PFSK-1 (cell line): ENCODE results near the gene GTF2H3.

Experiments
- FOXP2 ChIP-seq: optimal IDR thresholded peaks from 2 replicates; pipeline ENCODE3; 2011; ENCODE audit warnings: borderline replicate concordance, control low read depth, inconsistent platforms; ENCODE audit not compliant: insufficient read depth; ENCODE audit errors: extremely low read length, extremely low read depth
- POLR2AphosphoS5 ChIP-seq: IDR thresholded peaks from 2 replicates; pipeline ENCODE4 v1.6.1; 2012; ENCODE audit warnings: low read depth, mild to moderate bottlenecking, control low read depth, low read length, moderate library complexity
- SIN3A ChIP-seq: IDR thresholded peaks from 2 replicates; pipeline ENCODE4 v1.6.1; 2012; ENCODE audit warnings: mild to moderate bottlenecking, low read length, moderate library complexity, borderline replicate concordance; ENCODE audit not compliant: insufficient read depth
- TAF1 ChIP-seq: IDR thresholded peaks from 2 replicates; pipeline ENCODE4 v1.6.1; 2012; ENCODE audit warnings: low read length, control low read depth, borderline replicate concordance; ENCODE audit not compliant: insufficient read depth
- TF ChIP-seq, protein P1 (sequence below), 2 experiments: IDR thresholded peaks; 2 replicates each; pipeline versions ENCODE4 v1.6.1 to v1.8.0; 2011 to 2012; ENCODE audit warnings: low read depth in 2 of 2, low read length in 2 of 2, control low read depth in 1 of 2, inconsistent platforms in 1 of 2, mild to moderate bottlenecking in 1 of 2, moderate library complexity in 1 of 2; ENCODE audit not compliant: insufficient read depth in 1 of 2

DNA sequence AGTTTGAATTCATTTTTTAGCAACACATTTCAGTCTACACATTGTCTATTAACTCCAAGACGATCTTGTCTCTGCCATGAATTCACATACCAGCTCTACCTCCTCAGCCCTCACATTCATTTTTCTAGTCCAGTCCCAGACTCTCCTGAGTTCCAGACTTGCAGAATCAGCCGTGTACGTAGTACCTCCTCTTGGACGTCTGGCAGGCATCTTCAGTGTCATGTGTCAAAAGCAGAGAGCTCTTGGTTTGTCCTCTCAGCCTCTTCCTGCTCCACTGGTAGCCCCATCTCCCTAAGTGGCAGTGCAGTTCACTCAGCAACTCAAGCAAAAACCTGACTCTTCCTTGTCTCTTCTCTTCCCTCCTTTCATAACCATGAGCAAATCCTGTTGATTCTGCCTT lies 22.8 kb downstream of the GTF2H3 start:
- TF ChIP-seq, protein P1, sequence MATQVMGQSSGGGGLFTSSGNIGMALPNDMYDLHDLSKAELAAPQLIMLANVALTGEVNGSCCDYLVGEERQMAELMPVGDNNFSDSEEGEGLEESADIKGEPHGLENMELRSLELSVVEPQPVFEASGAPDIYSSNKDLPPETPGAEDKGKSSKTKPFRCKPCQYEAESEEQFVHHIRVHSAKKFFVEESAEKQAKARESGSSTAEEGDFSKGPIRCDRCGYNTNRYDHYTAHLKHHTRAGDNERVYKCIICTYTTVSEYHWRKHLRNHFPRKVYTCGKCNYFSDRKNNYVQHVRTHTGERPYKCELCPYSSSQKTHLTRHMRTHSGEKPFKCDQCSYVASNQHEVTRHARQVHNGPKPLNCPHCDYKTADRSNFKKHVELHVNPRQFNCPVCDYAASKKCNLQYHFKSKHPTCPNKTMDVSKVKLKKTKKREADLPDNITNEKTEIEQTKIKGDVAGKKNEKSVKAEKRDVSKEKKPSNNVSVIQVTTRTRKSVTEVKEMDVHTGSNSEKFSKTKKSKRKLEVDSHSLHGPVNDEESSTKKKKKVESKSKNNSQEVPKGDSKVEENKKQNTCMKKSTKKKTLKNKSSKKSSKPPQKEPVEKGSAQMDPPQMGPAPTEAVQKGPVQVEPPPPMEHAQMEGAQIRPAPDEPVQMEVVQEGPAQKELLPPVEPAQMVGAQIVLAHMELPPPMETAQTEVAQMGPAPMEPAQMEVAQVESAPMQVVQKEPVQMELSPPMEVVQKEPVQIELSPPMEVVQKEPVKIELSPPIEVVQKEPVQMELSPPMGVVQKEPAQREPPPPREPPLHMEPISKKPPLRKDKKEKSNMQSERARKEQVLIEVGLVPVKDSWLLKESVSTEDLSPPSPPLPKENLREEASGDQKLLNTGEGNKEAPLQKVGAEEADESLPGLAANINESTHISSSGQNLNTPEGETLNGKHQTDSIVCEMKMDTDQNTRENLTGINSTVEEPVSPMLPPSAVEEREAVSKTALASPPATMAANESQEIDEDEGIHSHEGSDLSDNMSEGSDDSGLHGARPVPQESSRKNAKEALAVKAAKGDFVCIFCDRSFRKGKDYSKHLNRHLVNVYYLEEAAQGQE (IDR thresholded peaks at IDR 0.05; ENCODE audit: insufficient read depth in 1 of 2, low read depth in 2 of 2, low read length in 2 of 2): no peak
- TF ChIP-seq SIN3A: no peak
- TF ChIP-seq POLR2AphosphoS5: no peak
- no peak for TF ChIP-seq TAF1
- TF ChIP-seq FOXP2: no peak
